CD4-positive, alpha-beta T cell (primary cell): ENCODE results near the gene RPEL1. TPM values are rescaled to one million over a fixed set of nuclear protein-coding genes. Genes with fewer than 3 reads are reported as not detected.
A peak's percentile ranks its signal among the peaks of the same experiment; 100 is the strongest.

Source experiments
- ATAC-seq: fragments of 200-7000 bp; cut with Tn5 transposase; one replicate; pipeline ENCODE4 v1.10.0; 2022; ENCODE audit warnings: mild to moderate bottlenecking; ENCODE audit not compliant: poor library complexity
- CTCF ChIA-PET: fragments of 350-600 bp; sonication (Branson Sonifier 250); formaldehyde crosslinking; loops from one replicate; lab custom pipeline; 2021; ENCODE audit warnings: antibody characterized with exemption, inconsistent platforms; lab: Charles Lee
- POLR2A ChIA-PET: fragments of 350-600 bp; sonication (Branson Sonifier 250); formaldehyde crosslinking; loops from one replicate; lab custom pipeline; 2021; ENCODE audit warnings: antibody characterized with exemption, inconsistent platforms; lab: Charles Lee
- DNase-seq, 14 experiments: peaks; one replicate each; pipeline ENCODE4 v3.0.0-alpha.2; 2013 to 2020; ENCODE audit warnings: mixed read lengths in 2 of 14
- H3K27ac ChIP-seq, 2 donors: one replicate each; pipeline versions ENCODE4 v1.5.1 to v1.7.0; 2013; ENCODE audit warnings: low read length in 2 of 2, low read depth in 1 of 2, mild to moderate bottlenecking in 1 of 2
- H3K27me3 ChIP-seq, 2 experiments: 1 replicate in 1 of 2; 2 replicates in 1 of 2; pipeline versions ENCODE4 v1.6.1 to v1.7.0; 2013; ENCODE audit warnings: low read length in 2 of 2, control low read depth in 1 of 2, mild to moderate bottlenecking in 1 of 2, moderate library complexity in 1 of 2; ENCODE audit not compliant: insufficient read depth in 2 of 2, control insufficient read depth in 1 of 2
- H3K36me3 ChIP-seq: one replicate; pipeline ENCODE4 v1.6.1; 2013; ENCODE audit warnings: low read length, control low read depth; ENCODE audit not compliant: insufficient read depth
- H3K4me1 ChIP-seq: one replicate; pipeline ENCODE4 v1.6.1; 2013; ENCODE audit warnings: low read length, control low read depth; ENCODE audit not compliant: insufficient read depth
- H3K4me3 ChIP-seq: one replicate; pipeline ENCODE4 v1.5.1; 2013; ENCODE audit warnings: mild to moderate bottlenecking, low read length, moderate library complexity
- H3K9me3 ChIP-seq, 2 experiments: 1 replicate in 1 of 2; 2 replicates in 1 of 2; pipeline versions ENCODE4 v1.6.1 to v1.7.0; 2013; ENCODE audit warnings: low read length in 2 of 2, mild to moderate bottlenecking in 2 of 2, control low read depth in 1 of 2, moderate library complexity in 1 of 2; ENCODE audit not compliant: control insufficient read depth in 1 of 2, insufficient read depth in 1 of 2
- H3K27ac Mint-ChIP-seq: one replicate; pipeline ENCODE4 v1.8.0; 2020; ENCODE audit warnings: mixed read lengths
- H3K27me3 Mint-ChIP-seq: one replicate; pipeline ENCODE4 v1.8.0; 2021; ENCODE audit warnings: mixed read lengths
- H3K36me3 Mint-ChIP-seq: one replicate; pipeline ENCODE4 v1.8.0; 2021; ENCODE audit warnings: low read depth, mixed read lengths
- H3K4me1 Mint-ChIP-seq: one replicate; pipeline ENCODE4 v1.8.0; 2021; ENCODE audit warnings: low read depth, mixed read lengths
- H3K4me3 Mint-ChIP-seq: one replicate; pipeline ENCODE4 v1.8.0; 2020; ENCODE audit warnings: mild to moderate bottlenecking, mixed read lengths
- H3K9me3 Mint-ChIP-seq: one replicate; pipeline ENCODE4 v1.8.0; 2020; ENCODE audit warnings: mixed read lengths
- CTCF ChIP-seq: fragments of 200-600 bp; IDR thresholded peaks from one replicate; pipeline ENCODE4 v1.8.0; 2022; ENCODE audit warnings: antibody characterized with exemption, mild to moderate bottlenecking
- intact Hi-C, 2 experiments: fragments of 100-400 bp; cut with DNase I in 1 of 2; cut with micrococcal nuclease in 1 of 2; formaldehyde crosslinking; loops; one replicate each; pipeline versions ENCODE4 v1.15.1 to v1.9.0; 2023 to 2025; cut with DNase I, micrococcal nuclease
- total RNA-seq, 174 experiments: library from RNA in 2 of 174; stranded (reverse) in 2 of 174; gene quantifications; one replicate each; pipeline ENCODE4 v1.2.3 and lab custom pipeline; 2021 to 2026

RPEL1 gene
- total RNA-seq, 2 experiments from 2014 or later, result not detected

DNA sequence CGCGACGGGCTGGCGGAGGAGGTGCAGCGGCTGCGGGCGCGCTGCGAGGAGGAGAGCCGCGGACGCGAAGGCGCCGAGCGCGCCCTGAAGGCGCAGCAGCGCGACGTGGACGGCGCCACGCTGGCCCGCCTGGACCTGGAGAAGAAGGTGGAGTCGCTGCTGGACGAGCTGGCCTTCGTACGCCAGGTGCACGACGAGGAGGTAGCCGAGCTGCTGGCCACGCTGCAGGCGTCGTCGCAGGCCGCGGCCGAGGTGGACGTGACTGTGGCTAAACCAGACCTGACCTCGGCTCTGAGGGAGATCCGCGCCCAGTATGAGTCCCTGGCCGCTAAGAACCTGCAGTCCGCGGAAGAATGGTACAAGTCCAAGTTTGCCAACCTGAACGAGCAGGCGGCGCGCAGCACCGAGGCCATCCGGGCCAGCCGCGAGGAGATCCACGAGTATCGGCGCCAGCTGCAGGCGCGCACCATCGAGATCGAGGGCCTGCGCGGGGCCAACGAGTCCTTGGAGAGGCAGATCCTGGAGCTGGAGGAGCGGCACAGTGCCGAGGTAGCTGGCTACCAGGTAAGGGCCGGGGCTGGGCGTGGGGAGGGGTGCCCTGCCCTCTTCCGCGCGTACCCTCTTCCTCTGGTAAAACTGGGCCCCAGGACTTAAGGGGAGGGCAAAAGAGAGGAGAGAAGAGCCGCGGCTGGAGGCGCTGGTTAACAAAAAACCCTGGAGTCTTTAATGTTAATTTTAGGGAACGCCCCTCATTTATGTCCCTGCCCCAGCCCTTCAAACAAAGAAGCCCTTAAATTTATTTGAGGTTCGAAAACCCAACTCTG is 32.2 kb downstream of the RPEL1 start:
- peaks cover 55 to 72% of the 10 kb centered on the region in 2 experiments for H3K27me3 ChIP-seq
- TF ChIP-seq CTCF, result no peak
- H3K4me3 ChIP-seq, result no peak overlapping the region
- Mint-ChIP-seq H3K9me3 (peaks cover 7% of the 10 kb centered on the region), H3K27ac (no peak overlapping the region), H3K36me3 (no peaks in the 10 kb centered on the region), H3K4me3 (no peak overlapping the region), H3K4me1 (peaks cover 11% of the 10 kb centered on the region), H3K27me3 (peaks cover 76% of the 10 kb centered on the region)
- peaks cover 0 to 14% of the 10 kb centered on the region in 2 experiments for H3K9me3 ChIP-seq
- H3K27ac ChIP-seq, result no peak overlapping the region
- DNase-seq (no peak), ATAC-seq (no peak)
- intact Hi-C loops, result no loop called here
- ChIA-PET POLR2A (no interaction called here), CTCF (no interaction called here)
- H3K4me1 ChIP-seq, result peaks cover 18% of the 10 kb centered on the region
- H3K36me3 ChIP-seq, result no peaks in the 10 kb centered on the region

DNA sequence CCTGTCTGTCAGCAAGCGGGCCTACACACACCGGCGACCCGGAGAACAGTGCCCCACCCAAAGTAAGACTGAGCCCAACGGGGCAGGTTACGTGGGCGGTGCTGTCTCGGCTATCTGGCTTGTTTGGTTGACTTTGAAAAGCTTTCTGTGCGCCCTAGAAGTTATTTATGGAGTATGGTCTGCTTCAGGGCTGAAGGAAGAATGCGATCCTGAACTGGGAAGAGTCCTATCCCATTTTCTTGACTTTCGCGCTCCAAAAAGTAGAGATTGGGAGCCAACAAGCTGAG is 32.8 kb downstream of the RPEL1 start:
- Histone ChIP-seq H3K9me3 (peaks cover 0 to 14% of the 10 kb centered on the region in 2 experiments), H3K36me3 (no peaks in the 10 kb centered on the region), H3K27me3 (peaks cover 55 to 77% of the 10 kb centered on the region in 2 experiments), H3K4me3 (no peak overlapping the region), H3K27ac (no peak overlapping the region), H3K4me1 (peaks cover 18% of the 10 kb centered on the region)
- Mint-ChIP-seq H3K9me3 (peaks cover 7% of the 10 kb centered on the region), H3K27ac (no peak overlapping the region), H3K4me3 (no peak overlapping the region), H3K36me3 (no peaks in the 10 kb centered on the region), H3K4me1 (peaks cover 11% of the 10 kb centered on the region), H3K27me3 (peaks cover 77% of the 10 kb centered on the region)
- ChIA-PET POLR2A (no interaction called here), CTCF (no interaction called here)
- DNase-seq, result no peak
- ATAC-seq, result no peak
- intact Hi-C loops, result no loop called here
- TF ChIP-seq CTCF, result no peak

- POLR2A ChIA-PET, result no interaction called here
- Mint-ChIP-seq H3K4me3 (peak overlapping the region; percentile 34), H3K36me3 (no peaks in the 10 kb centered on the region), H3K27ac (no peak overlapping the region), H3K9me3 (peaks cover 7% of the 10 kb centered on the region), H3K4me1 (peaks cover 11% of the 10 kb centered on the region), H3K27me3 (peaks cover 73% of the 10 kb centered on the region)
- H3K36me3 ChIP-seq, result no peaks in the 10 kb centered on the region
- DNase-seq (peak; percentile 7 to 61 (median 30)), ATAC-seq (no peak)
- H3K4me1 ChIP-seq, result peaks cover 18% of the 10 kb centered on the region
- CTCF ChIA-PET, result no interaction called here
- peaks cover 55 to 78% of the 10 kb centered on the region in 2 experiments for H3K27me3 ChIP-seq
- peaks cover 0 to 14% of the 10 kb centered on the region in 2 experiments for H3K9me3 ChIP-seq
- H3K27ac ChIP-seq, result no peak overlapping the region
- no peak overlapping the region for H3K4me3 ChIP-seq
- no peak for TF ChIP-seq CTCF
- intact Hi-C loops, result no loop called here
Measured at GRCh38 chr10:103278862-103279298, 33.2 kb downstream of the RPEL1 start.
